Measurements from ENCODE around the gene COX4I1. TPM values are rescaled to one million over a fixed set of nuclear protein-coding genes. Genes with fewer than 3 reads are reported as not detected.

COX4I1 gene
- total RNA-seq, 1 donor, result 297 TPM

DNA sequence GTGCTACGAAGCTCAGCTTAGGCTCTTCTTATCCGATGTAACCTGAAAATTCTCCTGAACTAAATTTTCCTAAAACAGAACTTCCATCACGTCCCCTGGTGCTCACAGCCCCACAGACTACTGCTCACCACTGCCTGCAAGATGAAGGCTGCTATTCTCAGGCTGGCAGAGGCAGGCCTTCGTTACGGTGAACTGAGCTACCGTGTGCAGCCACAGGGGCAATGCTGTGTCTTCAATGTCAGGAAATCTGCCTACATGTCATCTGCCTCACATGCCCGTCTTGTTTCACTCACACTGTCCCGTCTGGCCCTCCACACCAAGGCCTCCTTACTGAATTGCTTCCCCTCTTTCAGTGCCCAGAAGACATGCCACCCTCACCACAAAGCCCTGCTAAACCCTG lies 16.1 kb upstream of the COX4I1 start:
- H3K27ac ChIP-seq (ENCODE audit: low read depth, low read length), result no peak overlapping the region
- peaks cover 69% of the 10 kb centered on the region for H3K36me3 ChIP-seq (ENCODE audit: insufficient read depth, low read length)
- H2AFZ ChIP-seq (ENCODE audit: low read length), result no peak overlapping the region
- H3K4me3 ChIP-seq (ENCODE audit: insufficient read depth, low read length), result no peak overlapping the region
- no peaks in the 10 kb centered on the region for H3K4me1 ChIP-seq (ENCODE audit: insufficient read depth, low read length)
- peaks cover 57% of the 10 kb centered on the region for H4K20me1 ChIP-seq (ENCODE audit: insufficient read depth, low read length)
- no peak overlapping the region for H3K4me2 ChIP-seq (ENCODE audit: insufficient read depth, low read length)
- H3K27me3 ChIP-seq (ENCODE audit: insufficient read depth, low read length), result no peaks in the 10 kb centered on the region
- no peaks in the 10 kb centered on the region for H3K9me3 ChIP-seq (ENCODE audit: low read depth, low read length)
- H3K79me2 ChIP-seq (ENCODE audit: insufficient read depth, low read length), result peaks cover 50% of the 10 kb centered on the region
- no peak for DNase-seq (ENCODE audit: insufficient read length, low spot score, missing footprints)
- TF ChIP-seq, protein P1, sequence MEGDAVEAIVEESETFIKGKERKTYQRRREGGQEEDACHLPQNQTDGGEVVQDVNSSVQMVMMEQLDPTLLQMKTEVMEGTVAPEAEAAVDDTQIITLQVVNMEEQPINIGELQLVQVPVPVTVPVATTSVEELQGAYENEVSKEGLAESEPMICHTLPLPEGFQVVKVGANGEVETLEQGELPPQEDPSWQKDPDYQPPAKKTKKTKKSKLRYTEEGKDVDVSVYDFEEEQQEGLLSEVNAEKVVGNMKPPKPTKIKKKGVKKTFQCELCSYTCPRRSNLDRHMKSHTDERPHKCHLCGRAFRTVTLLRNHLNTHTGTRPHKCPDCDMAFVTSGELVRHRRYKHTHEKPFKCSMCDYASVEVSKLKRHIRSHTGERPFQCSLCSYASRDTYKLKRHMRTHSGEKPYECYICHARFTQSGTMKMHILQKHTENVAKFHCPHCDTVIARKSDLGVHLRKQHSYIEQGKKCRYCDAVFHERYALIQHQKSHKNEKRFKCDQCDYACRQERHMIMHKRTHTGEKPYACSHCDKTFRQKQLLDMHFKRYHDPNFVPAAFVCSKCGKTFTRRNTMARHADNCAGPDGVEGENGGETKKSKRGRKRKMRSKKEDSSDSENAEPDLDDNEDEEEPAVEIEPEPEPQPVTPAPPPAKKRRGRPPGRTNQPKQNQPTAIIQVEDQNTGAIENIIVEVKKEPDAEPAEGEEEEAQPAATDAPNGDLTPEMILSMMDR (IDR thresholded peaks at IDR 0.05; ENCODE audit: extremely low read depth, low read depth, low read length), result no peak

DNA sequence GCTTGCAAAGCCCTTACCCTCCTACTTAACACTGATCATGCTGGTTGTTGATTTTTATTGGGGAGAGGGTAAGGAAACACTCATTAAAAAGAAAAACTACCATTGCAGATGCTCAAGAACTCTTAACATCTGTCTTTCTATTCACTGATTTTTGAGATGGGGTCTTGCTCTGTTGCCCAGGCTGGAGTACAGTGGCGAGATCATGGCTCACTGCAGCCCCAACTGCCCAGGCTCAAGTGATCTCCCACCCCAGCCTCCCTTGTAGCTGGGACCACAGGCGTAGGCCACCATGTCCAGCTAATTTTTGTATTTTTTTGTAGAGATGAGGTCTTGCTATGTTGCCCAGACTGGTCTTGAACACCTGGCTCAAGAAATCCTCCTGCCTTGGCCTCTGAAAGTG lies 14.7 kb upstream of the COX4I1 start:
- no peaks in the 10 kb centered on the region for H3K9me3 ChIP-seq (ENCODE audit: low read depth, low read length)
- no peak overlapping the region for H2AFZ ChIP-seq (ENCODE audit: low read length)
- TF ChIP-seq, protein P1 (IDR thresholded peaks at IDR 0.05; ENCODE audit: extremely low read depth, low read depth, low read length), result no peak
- peaks cover 62% of the 10 kb centered on the region for H3K79me2 ChIP-seq (ENCODE audit: insufficient read depth, low read length)
- H3K27me3 ChIP-seq (ENCODE audit: insufficient read depth, low read length), result no peaks in the 10 kb centered on the region
- no peak for DNase-seq (ENCODE audit: insufficient read length, low spot score, missing footprints)
- H3K36me3 ChIP-seq (ENCODE audit: insufficient read depth, low read length), result peaks cover 62% of the 10 kb centered on the region
- H3K4me1 ChIP-seq (ENCODE audit: insufficient read depth, low read length), result no peaks in the 10 kb centered on the region
- H4K20me1 ChIP-seq (ENCODE audit: insufficient read depth, low read length), result peaks cover 54% of the 10 kb centered on the region
- H3K4me2 ChIP-seq (ENCODE audit: insufficient read depth, low read length), result no peak overlapping the region
- no peak overlapping the region for H3K4me3 ChIP-seq (ENCODE audit: insufficient read depth, low read length)
- no peak overlapping the region for H3K27ac ChIP-seq (ENCODE audit: low read depth, low read length)

DNA sequence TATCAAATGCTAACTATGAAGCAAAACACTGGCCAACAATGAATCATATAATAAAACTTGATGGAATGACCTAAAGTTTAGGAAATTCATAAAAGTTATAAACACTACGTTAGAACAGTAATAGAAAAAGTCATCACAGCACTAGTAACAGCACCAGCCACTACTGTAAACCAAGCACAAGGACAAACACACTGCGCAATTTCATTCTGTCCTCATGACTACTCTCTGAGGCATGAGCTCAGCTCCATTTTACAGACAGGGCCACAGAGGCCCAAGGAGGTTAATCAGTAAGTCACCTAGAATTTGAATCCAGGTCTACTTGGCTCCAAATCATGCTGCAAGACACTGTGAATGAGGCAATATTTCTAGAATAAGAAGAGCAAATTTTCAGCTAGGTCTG lies 13.6 kb upstream of the COX4I1 start:
- Histone ChIP-seq H3K27me3 (ENCODE audit: insufficient read depth, low read length) (no peaks in the 10 kb centered on the region), H3K79me2 (ENCODE audit: insufficient read depth, low read length) (peaks cover 73% of the 10 kb centered on the region), H3K36me3 (ENCODE audit: insufficient read depth, low read length) (peaks cover 51% of the 10 kb centered on the region), H4K20me1 (ENCODE audit: insufficient read depth, low read length) (peaks cover 49% of the 10 kb centered on the region), H3K4me2 (ENCODE audit: insufficient read depth, low read length) (no peak overlapping the region), H3K27ac (ENCODE audit: low read depth, low read length) (peak overlapping the region; percentile 28), H3K4me1 (ENCODE audit: insufficient read depth, low read length) (no peaks in the 10 kb centered on the region), H3K4me3 (ENCODE audit: insufficient read depth, low read length) (no peak overlapping the region), H3K9me3 (ENCODE audit: low read depth, low read length) (no peaks in the 10 kb centered on the region), H2AFZ (ENCODE audit: low read length) (no peak overlapping the region)
- no peak for DNase-seq (ENCODE audit: insufficient read length, low spot score, missing footprints)
- TF ChIP-seq, protein P1 (IDR thresholded peaks at IDR 0.05; ENCODE audit: extremely low read depth, low read depth, low read length), result no peak

DNA sequence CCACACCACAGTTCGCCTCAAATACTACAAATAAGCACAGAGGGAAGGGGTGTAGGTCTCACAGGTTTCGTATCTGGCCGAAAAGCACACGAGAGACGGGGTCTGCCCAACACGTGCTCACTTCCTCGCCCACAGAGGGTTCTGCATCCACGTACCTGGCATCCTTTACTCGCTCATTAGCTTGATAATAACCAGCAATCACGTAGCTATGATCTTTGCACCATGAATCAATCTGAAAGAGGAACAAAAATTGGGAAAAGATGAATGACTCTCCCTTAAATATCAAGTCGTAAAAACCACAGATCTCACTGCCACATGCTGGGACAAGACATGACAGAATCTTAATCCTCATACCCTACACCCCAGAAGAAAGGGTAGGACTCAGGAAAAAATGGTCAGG lies 10.7 kb upstream of the COX4I1 start:
- peaks cover 47% of the 10 kb centered on the region for H4K20me1 ChIP-seq (ENCODE audit: insufficient read depth, low read length)
- no peak overlapping the region for H2AFZ ChIP-seq (ENCODE audit: low read length)
- no peak overlapping the region for H3K27ac ChIP-seq (ENCODE audit: low read depth, low read length)
- no peak overlapping the region for H3K4me2 ChIP-seq (ENCODE audit: insufficient read depth, low read length)
- H3K9me3 ChIP-seq (ENCODE audit: low read depth, low read length), result no peaks in the 10 kb centered on the region
- peaks cover 82% of the 10 kb centered on the region for H3K79me2 ChIP-seq (ENCODE audit: insufficient read depth, low read length)
- H3K4me3 ChIP-seq (ENCODE audit: insufficient read depth, low read length), result no peak overlapping the region
- H3K36me3 ChIP-seq (ENCODE audit: insufficient read depth, low read length), result peaks cover 46% of the 10 kb centered on the region
- TF ChIP-seq, protein P1 (IDR thresholded peaks at IDR 0.05; ENCODE audit: extremely low read depth, low read depth, low read length), result no peak
- no peak for DNase-seq (ENCODE audit: insufficient read length, low spot score, missing footprints)
- H3K4me1 ChIP-seq (ENCODE audit: insufficient read depth, low read length), result no peaks in the 10 kb centered on the region
- no peaks in the 10 kb centered on the region for H3K27me3 ChIP-seq (ENCODE audit: insufficient read depth, low read length)
